Thoracic aorta (tissue), 2 donors: ENCODE results near the gene AKAP6. TPM values are rescaled to one million over a fixed set of nuclear protein-coding genes. Genes with fewer than 3 reads are reported as not detected.

Experiments
- ATAC-seq: fragments of 150-250 bp; one replicate; pipeline ENCODE4 v1.8.0; 2017; ENCODE audit warnings: low read depth; ENCODE audit not compliant: insufficient number of reproducible peaks, low FRiP score
- DNase-seq: peaks from one replicate; pipeline ENCODE4 v3.0.0-alpha.2; 2020; ENCODE audit warnings: low spot score
- H3K27ac ChIP-seq, 2 donors: fragments of 200-600 bp; sonication (generic); 1 replicate in 1 of 2; 2 replicates in 1 of 2; pipeline ENCODE4 v1.5.1; 2016; ENCODE audit warnings: mild to moderate bottlenecking in 2 of 2, moderate library complexity in 2 of 2
- H3K27me3 ChIP-seq: fragments of 200-600 bp; sonication (generic); replicated peaks from 2 replicates; pipeline ENCODE4 v1.6.0; 2016; ENCODE audit warnings: mild to moderate bottlenecking; ENCODE audit not compliant: insufficient read depth
- H3K36me3 ChIP-seq: fragments of 200-600 bp; sonication (generic); one replicate; pipeline ENCODE4 v1.5.1; 2016
- H3K4me1 ChIP-seq, 2 donors: fragments of 200-600 bp; sonication (generic); 1 replicate in 1 of 2; 2 replicates in 1 of 2; pipeline versions ENCODE4 v1.5.1 to v1.6.0; 2016; ENCODE audit warnings: low read depth in 2 of 2, mild to moderate bottlenecking in 1 of 2; ENCODE audit not compliant: control insufficient read depth in 1 of 2
- H3K4me3 ChIP-seq: fragments of 200-600 bp; sonication (generic); 2 replicates; pipeline ENCODE4 v1.5.1; 2016; ENCODE audit warnings: mild to moderate bottlenecking
- H3K9me3 ChIP-seq: fragments of 200-600 bp; sonication (generic); 2 replicates; pipeline ENCODE4 v1.5.1; 2016
- CTCF ChIP-seq: fragments of 200-600 bp; sonication (generic); IDR thresholded peaks from one replicate; pipeline ENCODE4 v1.5.1; 2019; ENCODE audit warnings: antibody characterized with exemption
- total RNA-seq, 2 donors: library from RNA; depleted of rRNA; stranded (reverse); fragments of >200 nt; gene quantifications; one replicate each; pipeline versions ENCODE4 v1.1.0 to v1.2.3, GENCODE V29; 2016

The AKAP6 gene
- total RNA-seq, 2 donors from 2014 or later = 78.9 to 104 TPM

- Histone ChIP-seq H3K36me3 (no peaks in the 10 kb centered on the region), H3K4me1 (peaks cover 0 to 21% of the 10 kb centered on the region in 2 donors), H3K4me3 (no peak overlapping the region), H3K27me3 (no peaks in the 10 kb centered on the region), H3K27ac (no peak overlapping the region), H3K9me3 (no peaks in the 10 kb centered on the region)
- no peak for ATAC-seq
- no peak for TF ChIP-seq CTCF
- DNase-seq = no peak
Observed at GRCh38 chr14:32678088-32678487, 349.0 kb downstream of the AKAP6 start.

- no peak for TF ChIP-seq CTCF
- Histone ChIP-seq H3K27ac (no peak overlapping the region), H3K9me3 (no peaks in the 10 kb centered on the region), H3K36me3 (no peaks in the 10 kb centered on the region), H3K4me3 (no peak overlapping the region), H3K4me1 (peaks cover 0 to 21% of the 10 kb centered on the region in 2 donors), H3K27me3 (no peaks in the 10 kb centered on the region)
- DNase-seq (no peak), ATAC-seq (no peak)
Observed at GRCh38 chr14:32679927-32680612, 351.0 kb downstream of the AKAP6 start.

GRCh38 chr14:32681598-32681997 is 352.5 kb downstream of the AKAP6 start:
- Histone ChIP-seq H3K27me3 (no peaks in the 10 kb centered on the region), H3K9me3 (no peaks in the 10 kb centered on the region), H3K4me3 (no peak overlapping the region), H3K4me1 (peaks cover 0 to 10% of the 10 kb centered on the region in 2 donors), H3K27ac (no peak overlapping the region), H3K36me3 (no peaks in the 10 kb centered on the region)
- TF ChIP-seq CTCF = no peak
- no peak for ATAC-seq
- DNase-seq = no peak

GRCh38 chr14:32682214-32682613 is 353.1 kb downstream of the AKAP6 start:
- no peak for DNase-seq
- Histone ChIP-seq H3K9me3 (no peaks in the 10 kb centered on the region), H3K27ac (no peak overlapping the region), H3K36me3 (no peaks in the 10 kb centered on the region), H3K27me3 (no peaks in the 10 kb centered on the region), H3K4me1 (peaks cover 0 to 11% of the 10 kb centered on the region in 2 donors), H3K4me3 (no peak overlapping the region)
- no peak for ATAC-seq
- no peak for TF ChIP-seq CTCF

GRCh38 chr14:32683679-32684078 is 354.6 kb downstream of the AKAP6 start:
- Histone ChIP-seq H3K36me3 (no peaks in the 10 kb centered on the region), H3K27me3 (no peaks in the 10 kb centered on the region), H3K4me1 (peaks cover 0 to 16% of the 10 kb centered on the region in 2 donors), H3K4me3 (no peak overlapping the region), H3K27ac (no peak overlapping the region), H3K9me3 (no peaks in the 10 kb centered on the region)
- ATAC-seq = no peak
- TF ChIP-seq CTCF = no peak
- DNase-seq = no peak
